Cerebellar nuclear complex (tissue), 1 donor: ENCODE measurements around the gene OCLN.
A peak's percentile ranks its signal among the peaks of the same experiment; 100 is the strongest.
"Not testable (repeated sequence)": the region's sequence is repeated elsewhere in the genome, so short reads cannot be mapped to it uniquely, and the experiment has no call there.

Experiments
- DNase-seq, 2 experiments: peaks; one replicate each; lab custom pipeline; 2025; lab: John Stamatoyannopoulos, UW

Gene OCLN

GRCh38 chr5:69492391-69492922 lies at the start of gene OCLN:
OCLN (plus strand) TSS chr5:69492790; CDS start chr5:69504245, 11,455 bp downstream.
- peak; percentile 42 for DNase-seq

GRCh38 chr5:69444127-69444754 lies 48.3 kb upstream of the OCLN start:
- DNase-seq, result no peak

GRCh38 chr5:69449511-69449910 lies 43.1 kb upstream of the OCLN start:
- no peak for DNase-seq

GRCh38 chr5:69450116-69450515 lies 42.5 kb upstream of the OCLN start:
- no peak for DNase-seq

- DNase-seq, result not testable (repeated sequence)
These were observed 42.1 kb upstream of the OCLN start for GRCh38 chr5:69450527-69450926.

- no peak for DNase-seq
These were observed 40.5 kb upstream of the OCLN start for GRCh38 chr5:69451941-69452647.

GRCh38 chr5:69453487-69453886 lies 39.1 kb upstream of the OCLN start:
- not testable (repeated sequence) for DNase-seq

GRCh38 chr5:69454460-69455249 lies 37.9 kb upstream of the OCLN start:
- DNase-seq, result no peak

- not testable (repeated sequence) for DNase-seq
These were observed 37.1 kb upstream of the OCLN start for GRCh38 chr5:69455428-69455988.

GRCh38 chr5:69462170-69462569 lies 30.4 kb upstream of the OCLN start:
- DNase-seq, result no peak

GRCh38 chr5:69466375-69466774 lies 26.2 kb upstream of the OCLN start:
- not testable (repeated sequence) for DNase-seq

GRCh38 chr5:69467442-69468225 lies 25.0 kb upstream of the OCLN start:
- no peak for DNase-seq

- DNase-seq, result no peak
These were observed 24.0 kb upstream of the OCLN start for GRCh38 chr5:69468631-69469030.

GRCh38 chr5:69471516-69471915 lies 21.1 kb upstream of the OCLN start:
- not testable (repeated sequence) for DNase-seq

- not testable (repeated sequence) for DNase-seq
These were observed 20.0 kb upstream of the OCLN start for GRCh38 chr5:69472535-69473143.

GRCh38 chr5:69477170-69477569 lies 15.4 kb upstream of the OCLN start:
- DNase-seq, result no peak

GRCh38 chr5:69478296-69478695 lies 14.3 kb upstream of the OCLN start:
- not testable (repeated sequence) for DNase-seq

- DNase-seq, result no peak
These were observed 7.7 kb upstream of the OCLN start for GRCh38 chr5:69484891-69485290.

GRCh38 chr5:69485471-69485870 lies 7.1 kb upstream of the OCLN start:
- no peak for DNase-seq

- DNase-seq, result no peak
These were observed 3.3 kb upstream of the OCLN start for GRCh38 chr5:69489246-69489645.

- no peak for DNase-seq
These were observed 1.6 kb upstream of the OCLN start for GRCh38 chr5:69491027-69491426.
